Omental fat pad (tissue), 4 donors: Measurements from ENCODE around the gene RRAS. TPM values are rescaled to one million over a fixed set of nuclear protein-coding genes. Genes with fewer than 3 reads are reported as not detected.

Experiments used
- ATAC-seq: fragments of 150-250 bp; one replicate; pipeline ENCODE4 v1.9.1; 2016; ENCODE audit warnings: mild to moderate bottlenecking, moderate library complexity; ENCODE audit not compliant: low FRiP score
- DNase-seq: peaks from one replicate; pipeline ENCODE4 v3.0.0-alpha.2; 2019; ENCODE audit warnings: low spot score
- total RNA-seq, 4 donors: library from RNA; depleted of rRNA; stranded (reverse); fragments of >200 nt; gene quantifications; one replicate each; pipeline ENCODE4 v1.1.0, GENCODE V29; 2016
- TF ChIP-seq, protein P1 (sequence below), 3 donors: fragments of 450-650 bp; IDR thresholded peaks; one replicate each; pipeline ENCODE4 v1.5.1; 2016 to 2017; ENCODE audit warnings: antibody characterized with exemption in 3 of 3, mild to moderate bottlenecking in 3 of 3, moderate library complexity in 2 of 3

The RRAS gene
- total RNA-seq, 4 donors from 2014 or later, result 72.2 to 91.0 (median 76.8) TPM

DNA sequence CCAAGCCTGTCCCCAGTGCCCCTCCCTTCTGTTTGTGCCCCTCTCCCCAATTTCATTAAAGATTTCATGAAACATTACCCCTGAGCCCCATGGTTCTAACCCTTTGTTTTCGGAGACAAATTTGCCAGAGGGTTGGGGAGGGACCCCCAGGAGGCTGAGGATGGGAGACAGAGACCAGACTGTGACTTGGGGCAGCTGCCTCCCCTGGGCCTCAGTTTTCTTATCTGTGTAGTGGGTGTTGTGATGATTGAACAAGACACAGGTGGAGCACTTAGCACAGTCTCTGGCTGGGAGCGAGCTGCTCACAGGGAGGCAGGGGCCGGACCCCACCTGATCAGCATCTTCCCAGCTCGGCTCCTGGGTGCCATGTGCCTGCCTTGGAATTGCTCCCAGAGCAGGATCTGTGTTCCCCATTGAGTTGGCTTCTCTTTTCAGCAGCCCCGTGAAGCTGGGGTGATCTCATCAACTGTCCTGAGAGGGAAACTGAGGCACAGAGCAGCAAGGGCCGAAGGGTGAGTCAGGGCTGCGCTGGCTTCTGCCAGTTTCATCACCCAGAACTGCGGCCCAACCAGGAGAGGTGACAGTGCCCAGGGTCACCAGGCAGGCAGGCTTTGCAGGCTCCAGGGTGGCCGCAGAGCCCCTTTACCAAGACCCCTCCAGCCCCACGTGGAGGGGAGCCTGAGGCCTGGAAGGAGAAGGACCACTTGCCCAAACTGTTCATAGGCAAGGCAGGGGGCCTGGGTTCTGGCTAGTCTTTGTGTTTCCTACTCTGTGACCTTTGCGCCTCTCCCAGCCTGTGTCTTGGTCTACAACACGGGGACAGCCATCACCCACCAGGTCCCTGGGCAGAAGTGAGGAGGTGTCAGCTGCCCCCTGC is 18.9 kb upstream of the RRAS start:
- DNase-seq, result no peak
- TF ChIP-seq, protein P1, sequence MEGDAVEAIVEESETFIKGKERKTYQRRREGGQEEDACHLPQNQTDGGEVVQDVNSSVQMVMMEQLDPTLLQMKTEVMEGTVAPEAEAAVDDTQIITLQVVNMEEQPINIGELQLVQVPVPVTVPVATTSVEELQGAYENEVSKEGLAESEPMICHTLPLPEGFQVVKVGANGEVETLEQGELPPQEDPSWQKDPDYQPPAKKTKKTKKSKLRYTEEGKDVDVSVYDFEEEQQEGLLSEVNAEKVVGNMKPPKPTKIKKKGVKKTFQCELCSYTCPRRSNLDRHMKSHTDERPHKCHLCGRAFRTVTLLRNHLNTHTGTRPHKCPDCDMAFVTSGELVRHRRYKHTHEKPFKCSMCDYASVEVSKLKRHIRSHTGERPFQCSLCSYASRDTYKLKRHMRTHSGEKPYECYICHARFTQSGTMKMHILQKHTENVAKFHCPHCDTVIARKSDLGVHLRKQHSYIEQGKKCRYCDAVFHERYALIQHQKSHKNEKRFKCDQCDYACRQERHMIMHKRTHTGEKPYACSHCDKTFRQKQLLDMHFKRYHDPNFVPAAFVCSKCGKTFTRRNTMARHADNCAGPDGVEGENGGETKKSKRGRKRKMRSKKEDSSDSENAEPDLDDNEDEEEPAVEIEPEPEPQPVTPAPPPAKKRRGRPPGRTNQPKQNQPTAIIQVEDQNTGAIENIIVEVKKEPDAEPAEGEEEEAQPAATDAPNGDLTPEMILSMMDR (IDR thresholded peaks at IDR 0.05), result no peak
- no peak for ATAC-seq

DNA sequence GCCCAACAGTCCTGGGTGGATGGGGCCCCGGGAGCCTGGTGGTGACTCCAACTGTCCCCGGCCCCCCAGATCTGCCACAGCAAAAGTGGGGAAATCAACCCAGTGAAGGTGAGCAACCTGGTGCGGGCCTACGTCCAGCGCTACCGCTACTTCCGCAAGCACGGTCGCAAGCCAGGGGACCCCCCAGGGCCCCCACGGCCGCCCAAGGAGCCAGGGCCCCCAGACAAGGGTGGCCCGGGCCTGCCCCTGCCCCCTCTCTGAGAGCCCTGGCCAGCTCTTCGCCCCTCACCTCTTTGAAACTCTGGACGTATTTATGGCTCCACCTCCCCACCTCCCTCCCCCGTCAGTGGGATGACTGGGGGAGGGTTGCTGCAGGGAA is 18.2 kb upstream of the RRAS start:
- ATAC-seq (no peak), DNase-seq (no peak)
- TF ChIP-seq, protein P1 (IDR thresholded peaks at IDR 0.05), result no peak

DNA sequence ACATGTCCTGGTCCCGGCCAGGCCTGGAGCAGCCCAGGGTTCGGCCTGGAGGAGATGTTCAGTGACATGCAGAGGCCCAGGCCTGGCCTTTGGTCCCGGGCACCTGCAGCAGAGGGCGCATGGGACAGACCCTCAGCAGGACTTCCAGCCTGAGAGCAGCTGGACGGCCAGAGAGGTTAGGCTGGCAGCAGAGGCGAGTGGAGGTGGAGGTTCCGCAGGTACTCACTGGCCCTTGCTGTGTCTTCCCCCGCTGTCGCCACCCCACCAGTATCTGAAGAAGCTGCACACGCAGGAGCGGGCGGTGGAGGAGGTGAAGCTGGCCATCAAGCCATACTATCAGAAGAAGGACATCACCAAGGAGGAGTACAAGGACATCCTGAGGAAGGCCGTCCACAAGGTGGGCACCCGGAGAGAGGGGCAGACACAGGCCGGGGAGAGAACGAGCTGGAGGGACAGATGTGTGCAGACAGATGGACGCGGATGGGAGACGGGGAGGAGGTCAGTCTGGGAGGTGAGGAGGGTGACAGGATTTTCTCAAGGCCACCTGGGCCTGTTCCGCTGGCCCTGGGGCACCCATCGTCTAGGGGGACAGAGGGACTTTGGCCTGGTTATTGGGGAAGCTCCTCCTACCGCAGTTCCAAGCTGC is 17.7 kb upstream of the RRAS start:
- DNase-seq, result no peak
- TF ChIP-seq, protein P1 (IDR thresholded peaks at IDR 0.05), result no peak
- no peak for ATAC-seq

DNA sequence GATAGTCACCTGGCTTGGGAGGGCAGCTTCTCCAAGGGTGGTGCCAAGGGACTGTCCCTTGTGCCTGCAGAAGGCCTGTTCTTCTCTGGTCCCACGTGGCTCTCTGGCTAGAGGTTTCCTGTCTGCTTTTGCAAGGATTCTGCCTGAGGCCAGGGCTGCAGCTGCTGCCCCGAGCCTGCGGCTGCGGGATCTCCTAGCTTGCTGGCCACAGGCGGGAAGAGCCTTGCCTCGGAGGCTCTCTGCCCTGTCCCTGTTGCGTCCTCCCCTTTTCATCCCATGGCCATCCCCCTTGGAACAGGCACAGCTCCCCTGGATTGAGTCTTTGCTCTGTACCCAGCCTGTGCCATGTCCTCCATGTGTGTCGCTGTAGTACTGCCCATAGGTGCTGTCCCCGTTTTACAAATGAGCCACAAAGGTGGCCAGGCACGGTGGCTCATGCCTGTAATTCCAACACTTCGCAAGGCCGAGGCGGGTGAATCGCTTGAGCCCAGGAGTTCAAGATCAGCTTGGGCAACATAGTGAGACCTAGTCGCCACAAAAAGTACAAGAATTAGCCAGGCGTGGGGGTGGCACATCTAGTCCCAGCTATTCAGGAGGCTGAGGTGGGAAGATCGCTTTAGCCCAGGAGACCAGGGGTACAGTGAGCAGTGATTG is 16.6 kb upstream of the RRAS start:
- ATAC-seq, result no peak
- no peak for DNase-seq
- TF ChIP-seq, protein P1 (IDR thresholded peaks at IDR 0.05), result no peak

DNA sequence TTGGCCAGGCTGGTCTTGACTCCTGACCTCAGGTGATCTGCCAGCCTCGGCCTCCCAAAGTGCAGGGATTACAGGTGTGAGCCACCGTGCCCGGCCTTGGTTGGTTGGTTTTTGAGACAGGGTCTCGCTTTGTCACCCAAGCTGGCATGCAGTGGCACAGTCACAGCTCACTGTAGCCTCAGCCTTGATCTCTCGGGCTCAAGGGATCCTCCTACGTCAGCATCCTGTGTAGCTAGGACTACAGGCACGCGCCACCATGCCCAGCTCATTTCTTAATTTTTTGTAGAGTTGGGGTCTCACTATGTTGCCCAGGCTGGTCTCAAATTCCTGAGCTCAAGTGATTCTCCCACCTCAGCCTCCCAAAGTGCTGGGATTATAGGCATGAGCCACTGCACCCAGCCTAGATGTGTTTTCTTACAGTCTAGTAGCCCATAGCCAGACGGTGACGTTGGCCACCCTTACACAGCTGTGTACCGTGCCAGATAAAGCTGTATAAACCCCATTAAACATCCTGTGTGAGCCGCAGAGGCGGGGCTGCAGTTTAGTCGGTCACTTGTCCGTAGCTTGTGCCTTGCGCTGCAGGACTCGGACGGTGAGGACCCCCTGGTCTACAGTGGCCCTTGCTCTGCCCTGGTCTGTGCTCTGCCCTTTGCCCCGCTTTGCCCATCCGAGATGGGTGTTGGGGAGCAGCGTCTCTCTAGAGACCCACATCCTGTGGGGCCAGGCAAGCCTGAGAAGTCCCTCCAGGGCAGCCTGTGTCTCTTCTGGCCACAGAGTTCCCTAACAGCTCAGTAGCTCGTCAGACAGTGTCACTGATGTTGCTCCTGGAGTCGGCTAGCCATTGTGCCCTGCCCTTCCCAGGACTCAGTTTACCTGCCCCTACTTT is 15.9 kb upstream of the RRAS start:
- TF ChIP-seq, protein P1 (IDR thresholded peaks at IDR 0.05), result no peak
- DNase-seq (no peak), ATAC-seq (no peak)

DNA sequence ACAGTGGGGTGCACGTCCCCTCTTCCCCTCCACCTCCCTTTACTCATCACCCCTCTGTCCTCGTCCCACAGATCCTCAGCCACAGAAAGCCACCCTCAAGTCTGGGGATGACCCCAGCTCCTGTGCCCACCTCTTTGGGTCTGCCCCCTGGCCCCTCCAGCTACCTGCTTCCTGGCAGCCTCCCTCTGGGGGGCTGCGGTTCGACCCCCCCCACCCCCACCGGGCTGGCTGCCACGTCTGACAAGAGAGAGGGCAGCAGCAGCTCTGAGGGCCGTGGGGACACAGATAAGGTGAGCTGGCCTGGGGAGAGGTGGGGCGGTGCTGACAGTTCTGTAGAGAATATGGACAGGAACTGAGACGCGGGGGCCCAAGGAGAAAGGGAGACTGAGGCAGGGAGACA is 14.6 kb upstream of the RRAS start:
- no peak for ATAC-seq
- DNase-seq, result no peak
- TF ChIP-seq, protein P1 (IDR thresholded peaks at IDR 0.05), result no peak
